ENCODE data around the gene TINCR.
"Not testable (repeated sequence)": the region's sequence is repeated elsewhere in the genome, so short reads cannot be mapped to it uniquely, and the experiment has no call there.

Gene TINCR

DNA sequence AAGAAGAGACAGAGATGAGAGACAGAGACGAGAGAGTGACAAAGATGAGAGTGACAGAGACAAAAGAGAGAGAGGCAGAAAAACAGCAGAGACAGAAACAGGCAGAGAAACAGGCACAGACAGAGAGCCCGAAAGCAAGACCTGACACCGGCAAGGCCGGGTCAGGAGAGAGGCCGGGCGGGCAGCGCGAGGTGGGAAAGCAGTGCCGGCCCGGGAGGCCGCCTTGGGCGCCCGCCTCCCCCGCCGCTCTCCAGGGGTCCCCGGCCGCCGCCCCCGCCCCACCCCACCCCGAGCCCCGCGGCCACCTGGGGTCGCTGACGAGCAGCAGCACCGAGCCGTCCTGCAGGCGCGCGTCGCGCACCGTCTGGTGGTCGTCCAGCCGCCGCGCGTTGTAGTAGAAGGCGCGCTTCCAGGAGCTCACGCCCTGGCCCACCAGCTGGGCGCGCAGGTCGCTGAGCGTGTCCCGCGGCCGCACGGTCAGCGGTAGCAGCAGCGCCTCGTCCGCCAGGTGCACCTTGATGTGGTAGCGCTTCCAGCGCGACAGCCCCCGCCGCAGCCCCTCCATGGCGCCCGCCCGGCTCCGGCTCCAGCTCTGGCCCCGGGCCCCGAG lies at the start of gene TINCR:
Gene TINCR, minus strand, starts transcription at position 594 of the 610 bp plus-strand sequence.
- DNase-seq (ENCODE audit: low spot score) = no peak

GRCh38 chr19:5617080-5617479 lies 49.3 kb upstream of the TINCR start:
- no peak for DNase-seq (ENCODE audit: low spot score)

- no peak for DNase-seq (ENCODE audit: low spot score)
Measured at GRCh38 chr19:5615756-5616327, 48.1 kb upstream of the TINCR start.

DNA sequence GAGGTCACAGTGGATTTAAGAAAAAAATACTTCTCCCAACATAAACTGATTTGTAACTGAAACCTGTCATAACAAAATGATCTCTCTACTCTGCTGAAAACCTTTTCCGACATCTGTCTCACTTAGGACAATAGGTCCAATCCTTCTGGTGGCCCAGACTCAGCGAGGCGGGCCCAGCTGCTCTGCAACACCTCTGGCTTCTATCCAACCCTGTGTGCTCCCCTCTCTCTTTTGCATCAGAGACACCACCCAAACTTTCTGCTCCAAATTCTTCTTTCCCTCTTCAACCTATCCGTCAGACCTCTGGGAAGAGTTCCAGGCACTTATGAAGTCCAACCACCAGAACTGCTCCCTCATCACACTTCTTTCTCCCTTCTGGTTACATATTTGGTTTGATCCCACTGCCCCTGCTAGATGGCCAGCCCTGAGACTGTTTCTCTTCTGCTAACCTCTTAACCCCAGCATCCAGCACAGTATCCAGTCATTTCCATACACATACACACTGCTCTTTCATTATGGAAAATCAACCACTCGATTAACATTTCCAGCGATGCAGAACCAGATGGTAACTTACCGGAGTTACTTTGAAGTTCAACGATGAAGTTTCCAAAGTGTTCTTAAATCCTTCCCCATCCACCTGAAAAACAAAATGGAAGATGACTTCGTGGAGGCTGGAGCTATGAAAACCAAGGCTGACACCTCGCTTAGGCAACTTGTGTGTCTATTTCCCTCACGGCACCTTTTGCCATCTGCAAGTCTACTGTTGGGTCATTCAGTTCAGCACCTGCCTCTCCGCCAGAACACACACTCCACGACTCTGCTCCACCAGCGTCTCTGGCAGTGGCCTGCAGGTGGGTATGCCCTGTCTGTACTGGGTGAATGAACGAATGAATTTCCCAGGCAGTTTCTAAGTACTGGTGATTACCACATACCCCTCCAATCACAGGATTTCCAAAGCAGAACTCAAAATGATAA lies 45.4 kb upstream of the TINCR start:
- no peak for DNase-seq (ENCODE audit: low spot score)

- no peak for DNase-seq (ENCODE audit: low spot score)
Measured at GRCh38 chr19:5609881-5610448, 42.2 kb upstream of the TINCR start.

DNA sequence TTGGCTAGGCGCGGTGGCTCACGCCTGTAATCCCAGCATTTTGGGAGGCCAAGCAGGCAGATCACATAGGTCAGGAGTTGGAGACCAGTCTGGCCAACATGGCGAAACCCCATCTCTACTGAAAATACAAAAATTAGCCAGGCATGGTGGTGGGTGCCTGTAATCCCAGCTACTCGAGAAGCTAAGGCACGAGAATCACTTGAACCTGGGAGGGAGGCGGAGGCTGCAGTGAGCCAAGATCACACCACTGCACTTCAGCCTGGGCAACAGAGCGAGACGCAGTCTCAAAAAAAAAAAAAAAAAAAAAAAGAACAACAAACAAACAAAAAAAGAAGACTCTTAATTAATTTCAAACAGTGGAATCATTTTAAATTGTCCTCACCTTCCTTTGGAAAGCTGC lies 41.0 kb upstream of the TINCR start:
- DNase-seq (ENCODE audit: low spot score) = not testable (repeated sequence)

DNA sequence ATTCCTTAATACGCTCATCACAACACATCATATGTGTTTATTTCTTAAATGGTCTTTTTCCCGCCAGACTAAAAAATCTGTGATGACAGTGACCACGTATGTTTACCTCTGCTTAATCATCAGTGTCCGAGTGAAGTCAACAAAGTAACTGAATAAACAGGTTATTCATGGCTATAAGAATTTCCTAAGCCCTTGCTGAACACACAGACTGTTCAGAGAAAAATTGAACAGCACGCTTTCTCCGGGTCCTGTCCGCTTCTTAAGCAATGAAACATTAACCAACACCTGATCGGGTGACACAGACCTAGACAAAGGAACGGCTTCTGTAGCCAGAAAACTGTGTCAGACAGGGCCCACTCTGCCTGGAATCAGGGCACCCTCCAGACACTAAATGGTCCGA lies 40.5 kb upstream of the TINCR start:
- DNase-seq (ENCODE audit: low spot score) = no peak

DNA sequence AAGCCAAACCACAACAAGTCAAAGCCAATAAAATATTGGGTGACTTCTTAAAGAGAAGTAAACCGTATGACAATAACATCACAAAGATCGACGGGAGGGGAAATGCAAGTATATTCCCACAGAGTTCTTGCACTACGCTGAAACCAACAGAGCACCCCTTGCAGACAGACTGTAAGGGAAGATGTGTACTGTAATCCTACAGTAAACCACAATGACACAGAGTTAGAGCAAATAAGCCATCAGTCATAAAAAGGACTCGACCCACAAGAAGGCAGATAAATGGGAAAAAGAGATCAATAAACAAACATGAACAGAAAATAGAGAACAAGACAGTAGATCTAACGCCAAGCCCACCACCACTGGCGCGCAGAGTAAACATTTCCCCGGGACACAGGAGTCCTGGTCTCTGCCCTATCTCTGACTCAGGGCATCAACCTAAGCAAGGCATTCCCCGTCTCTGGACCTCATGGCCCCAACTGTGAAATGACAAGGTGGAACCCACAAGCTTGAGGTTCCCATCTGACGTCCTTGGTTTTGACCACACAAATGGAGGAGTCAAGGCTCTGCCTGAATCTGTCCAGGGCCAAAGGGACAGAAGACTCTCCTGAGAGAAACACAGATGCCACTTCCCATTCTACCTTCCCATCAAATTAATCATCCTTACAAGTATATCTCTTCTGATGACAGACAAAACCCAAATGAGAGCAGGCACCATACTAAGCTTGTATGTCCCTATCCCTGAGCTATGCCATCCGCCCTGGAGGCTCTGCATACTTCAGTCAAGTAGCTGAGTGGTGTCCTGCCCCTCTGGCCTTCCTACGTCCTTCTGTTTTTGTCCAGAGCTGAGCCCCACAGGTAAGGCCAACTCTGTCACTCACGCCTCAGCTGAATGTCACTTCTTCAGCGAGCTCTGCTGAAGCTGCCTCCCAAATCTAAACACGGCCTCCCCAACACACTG lies 39.8 kb upstream of the TINCR start:
- DNase-seq (ENCODE audit: low spot score) = no peak

DNA sequence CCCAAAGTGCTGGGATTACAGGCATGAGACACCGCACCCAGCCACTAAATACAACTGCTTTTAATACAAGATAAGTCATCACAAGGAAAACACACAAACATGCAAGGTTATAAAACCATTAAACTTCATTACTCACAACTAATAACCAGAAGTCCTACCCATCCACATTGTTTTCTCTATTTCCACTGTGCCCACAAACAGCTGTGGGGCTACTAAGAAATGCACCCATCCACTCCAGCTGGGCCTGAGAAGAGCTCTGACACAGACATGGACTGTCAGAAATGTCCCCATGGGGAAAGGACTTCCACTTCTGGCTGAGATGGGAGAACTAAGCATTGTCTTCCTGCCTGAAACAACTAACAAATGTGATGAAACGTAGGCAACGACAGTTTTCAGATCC lies 37.6 kb upstream of the TINCR start:
- no peak for DNase-seq (ENCODE audit: low spot score)

GRCh38 chr19:5603626-5604025 lies 35.9 kb upstream of the TINCR start:
- no peak for DNase-seq (ENCODE audit: low spot score)

DNA sequence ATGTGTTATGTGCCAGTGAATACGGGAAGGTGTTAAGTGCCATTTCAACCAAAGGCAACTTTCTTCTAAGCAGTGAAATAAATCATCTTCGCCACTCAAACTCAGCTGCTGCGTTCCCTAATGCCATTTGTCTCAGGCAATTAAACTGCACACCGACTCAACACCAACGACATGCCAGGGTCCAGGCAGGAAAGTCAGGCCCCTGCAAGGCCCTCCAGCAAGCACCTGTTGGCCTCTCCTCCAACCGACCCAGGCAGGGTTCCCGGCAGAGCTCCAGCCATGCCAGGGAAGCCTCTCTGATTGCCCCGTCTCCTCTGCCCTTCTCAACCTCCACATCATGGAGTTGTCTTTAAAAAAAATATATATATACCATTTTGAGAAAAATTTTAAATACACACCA lies 33.0 kb upstream of the TINCR start:
- no peak for DNase-seq (ENCODE audit: low spot score)

DNA sequence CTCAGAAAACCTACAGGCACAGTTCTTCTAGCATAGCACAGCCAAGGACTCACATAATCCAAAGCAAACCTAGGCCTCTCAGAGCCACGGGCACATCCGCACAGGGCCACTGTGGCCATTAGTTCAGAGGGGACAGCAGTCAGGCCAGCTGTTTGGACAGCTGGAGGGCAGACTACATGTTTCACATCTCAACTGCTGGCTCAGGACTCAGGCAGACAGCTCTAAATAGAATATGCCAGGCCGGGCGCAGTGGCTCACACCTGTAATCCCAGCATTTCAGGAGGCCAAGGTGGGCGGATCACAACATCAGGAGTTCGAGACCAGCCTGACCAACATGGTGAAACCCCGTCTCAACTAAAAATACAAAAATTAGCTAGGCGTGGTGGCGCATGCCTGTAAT lies 28.0 kb upstream of the TINCR start:
- no peak for DNase-seq (ENCODE audit: low spot score)

- no peak for DNase-seq (ENCODE audit: low spot score)
Measured at GRCh38 chr19:5595129-5595528, 27.4 kb upstream of the TINCR start.

DNA sequence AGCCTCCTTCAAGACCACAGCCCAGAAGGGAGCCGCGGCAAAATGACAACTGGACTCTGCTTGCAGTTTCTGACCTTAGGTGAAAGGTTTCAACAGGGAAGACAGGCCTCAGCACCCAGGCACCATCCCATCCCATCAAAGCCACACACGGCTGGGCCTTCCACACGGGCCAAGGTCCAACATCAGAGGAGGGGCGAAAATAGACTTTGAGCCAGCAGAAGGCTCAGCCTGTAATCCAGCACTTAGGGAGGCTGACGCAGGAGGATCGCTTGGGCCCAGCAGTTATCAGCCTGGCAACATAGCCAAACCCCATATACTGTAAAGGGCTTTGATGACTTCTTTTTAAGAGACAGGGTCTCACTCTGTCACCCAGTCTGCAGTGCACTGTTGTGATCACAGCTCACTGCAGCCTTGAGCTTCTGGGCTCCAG lies 26.8 kb upstream of the TINCR start:
- no peak for DNase-seq (ENCODE audit: low spot score)

GRCh38 chr19:5593343-5594255 lies 25.8 kb upstream of the TINCR start:
- DNase-seq (ENCODE audit: low spot score) = no peak

GRCh38 chr19:5592531-5593342 lies 25.0 kb upstream of the TINCR start:
- DNase-seq (ENCODE audit: low spot score) = no peak

GRCh38 chr19:5591476-5591875 lies 23.7 kb upstream of the TINCR start:
- no peak for DNase-seq (ENCODE audit: low spot score)

- no peak for DNase-seq (ENCODE audit: low spot score)
Measured at GRCh38 chr19:5590865-5591154, 23.1 kb upstream of the TINCR start.

DNA sequence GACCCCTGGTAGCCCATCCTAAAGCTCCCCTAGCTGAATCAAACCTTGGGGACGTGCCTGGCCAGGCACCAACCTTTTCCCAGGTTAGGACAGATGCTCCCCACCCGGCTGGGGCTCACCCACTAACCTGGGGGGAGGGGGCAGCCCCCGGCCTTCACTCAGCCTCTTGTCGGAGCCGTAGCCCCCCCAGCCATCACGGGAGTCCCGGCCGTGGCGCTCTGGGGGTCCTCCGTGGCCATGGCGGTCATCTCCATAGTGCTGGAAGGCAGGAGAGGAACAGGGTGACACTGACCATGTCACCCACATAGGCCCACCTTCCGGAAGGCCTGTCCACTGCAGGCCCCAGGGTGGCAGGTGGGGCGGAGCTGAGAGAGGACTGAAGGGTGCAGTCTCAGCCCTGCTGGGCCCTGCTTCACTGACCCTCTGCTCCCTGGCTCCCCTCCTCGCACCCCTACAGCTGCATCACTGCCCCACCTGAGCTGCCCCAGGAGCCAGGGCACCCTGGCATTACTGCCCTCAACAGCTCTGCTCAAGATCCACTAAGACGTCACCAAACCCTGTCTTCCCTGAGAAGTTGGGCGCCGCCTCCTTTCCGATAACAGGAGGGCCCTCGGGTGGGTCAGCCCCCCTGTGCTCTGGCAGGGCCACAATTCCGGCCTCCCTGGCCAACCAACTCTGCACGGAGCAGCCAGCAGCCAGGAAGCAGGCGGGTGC lies 22.6 kb upstream of the TINCR start:
- no peak for DNase-seq (ENCODE audit: low spot score)

Data from germinal center (tissue), 1 donor.